HG02588 (cell line): Measurements from ENCODE around the gene SERHL2.
"Not testable (repeated sequence)": the region's sequence is repeated elsewhere in the genome, so short reads cannot be mapped to it uniquely, and the experiment has no call there.

Experiments
- ATAC-seq: cut with Tn5 transposase; IDR thresholded peaks from one replicate; pipeline ENCODE4 v1.9.1; 2021; ENCODE audit warnings: mild to moderate bottlenecking, moderate library complexity; ENCODE audit not compliant: unreplicated experiment

SERHL2 gene

DNA sequence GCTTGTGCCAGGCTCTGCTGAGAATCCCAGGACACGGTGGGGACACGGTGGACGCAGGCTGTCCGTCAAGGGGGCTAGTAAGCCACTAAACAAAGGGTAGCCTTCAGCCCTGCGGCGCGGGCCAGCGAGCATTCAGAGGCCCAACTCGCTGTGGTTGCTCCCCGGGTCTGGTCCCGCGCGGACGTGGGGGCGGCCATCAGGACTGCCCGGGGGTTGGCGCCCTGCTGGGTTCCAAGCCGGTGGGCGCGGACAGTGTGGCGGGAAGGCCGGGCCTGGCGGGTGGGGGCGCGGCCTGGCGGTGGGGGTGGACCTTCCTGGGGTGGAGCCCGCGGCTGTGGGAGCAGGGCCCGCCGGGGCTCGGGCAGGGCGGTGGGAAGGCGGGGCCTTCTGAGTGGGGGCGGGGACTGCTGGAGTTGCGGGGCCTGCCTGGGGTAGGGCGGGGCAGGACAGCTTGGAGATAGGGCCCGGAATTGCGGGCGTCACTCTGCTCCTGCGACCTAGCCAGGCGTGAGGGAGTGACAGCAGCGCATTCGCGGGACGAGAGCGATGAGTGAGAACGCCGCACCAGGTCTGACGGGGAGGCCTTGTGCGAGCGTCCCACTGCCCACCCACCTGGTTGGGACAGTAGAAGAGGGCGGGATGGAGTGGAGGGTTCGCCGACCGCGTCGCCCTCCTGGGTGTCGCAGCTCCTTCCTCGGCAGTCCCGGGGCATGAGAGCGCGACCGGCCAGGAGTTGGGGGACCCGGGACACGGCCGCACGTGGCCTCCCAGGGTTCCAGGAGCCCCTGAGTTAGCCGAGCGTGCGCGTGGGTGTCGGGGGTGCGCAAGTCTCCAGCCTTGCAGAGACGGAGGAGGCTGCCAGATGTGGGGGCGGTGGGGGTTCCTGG, at the start of gene SERHL2:
SERHL2 (plus strand) TSS at position 482 of the 887 bp plus-strand sequence; CDS start at position 547, 65 bp downstream.
- peak; percentile 59 for ATAC-seq

DNA sequence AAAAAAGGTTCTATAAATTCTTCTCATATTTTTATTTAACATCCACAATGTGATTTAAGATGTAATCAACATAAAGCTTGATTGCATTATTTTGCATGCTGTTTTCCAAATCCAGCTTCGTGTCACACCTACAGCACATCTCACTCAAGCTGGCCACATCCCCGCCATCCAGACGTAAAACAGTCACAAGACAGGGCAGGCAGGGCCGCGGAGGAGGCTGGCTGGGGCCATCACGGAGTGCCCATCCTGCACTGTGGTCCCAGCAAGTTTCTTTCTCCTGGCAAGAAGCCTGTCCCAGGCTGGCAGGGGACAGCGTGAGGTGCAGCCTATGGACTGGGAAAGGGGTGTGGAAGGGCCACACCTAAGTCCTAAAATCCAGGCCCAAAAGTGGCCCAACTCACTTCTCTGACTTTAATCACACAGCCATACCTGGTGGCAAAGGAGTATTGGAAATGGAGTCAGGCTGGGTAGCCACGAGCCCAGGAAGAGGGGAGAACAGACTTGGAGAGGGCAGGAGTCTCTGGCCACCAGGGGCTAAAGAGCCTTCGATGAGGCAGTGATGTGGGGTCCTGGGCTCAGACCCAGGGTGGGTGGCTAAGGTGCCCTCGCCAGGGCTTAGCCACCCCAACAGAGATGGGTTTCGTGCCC, 45.3 kb upstream of the SERHL2 start:
- ATAC-seq, result not testable (repeated sequence)

GRCh38 chr22:42508975-42509364, 44.8 kb upstream of the SERHL2 start:
- not testable (repeated sequence) for ATAC-seq

- no peak for ATAC-seq
These were observed 44.2 kb upstream of the SERHL2 start for GRCh38 chr22:42509548-42509947.

DNA sequence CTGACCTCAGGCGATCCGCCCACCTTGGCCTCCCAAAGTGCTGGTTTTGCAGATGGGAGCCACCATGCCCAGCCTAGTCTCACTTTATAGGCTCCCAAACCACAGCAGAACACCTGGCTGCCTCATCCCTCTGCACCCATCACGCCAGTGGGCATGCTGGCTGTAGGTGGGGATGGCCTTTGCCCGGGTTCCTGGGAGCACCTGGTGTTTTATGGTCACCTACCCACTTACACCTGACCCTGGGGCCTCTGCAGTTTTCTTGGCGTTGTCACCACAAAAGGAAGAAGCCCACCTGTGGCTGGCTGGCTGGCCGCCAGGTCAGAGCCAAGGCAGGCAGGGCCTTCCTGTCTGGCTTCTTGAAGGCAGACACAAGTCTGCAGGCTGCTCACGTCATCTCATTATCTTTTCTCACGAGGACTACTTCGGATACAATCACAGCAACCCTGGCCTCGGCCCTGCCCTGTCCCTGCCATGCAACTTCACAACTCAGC, 42.3 kb upstream of the SERHL2 start:
- no peak for ATAC-seq

GRCh38 chr22:42512273-42512990, 41.3 kb upstream of the SERHL2 start:
- not testable (repeated sequence) for ATAC-seq

GRCh38 chr22:42514331-42514730, 39.4 kb upstream of the SERHL2 start:
- ATAC-seq, result not testable (repeated sequence)

DNA sequence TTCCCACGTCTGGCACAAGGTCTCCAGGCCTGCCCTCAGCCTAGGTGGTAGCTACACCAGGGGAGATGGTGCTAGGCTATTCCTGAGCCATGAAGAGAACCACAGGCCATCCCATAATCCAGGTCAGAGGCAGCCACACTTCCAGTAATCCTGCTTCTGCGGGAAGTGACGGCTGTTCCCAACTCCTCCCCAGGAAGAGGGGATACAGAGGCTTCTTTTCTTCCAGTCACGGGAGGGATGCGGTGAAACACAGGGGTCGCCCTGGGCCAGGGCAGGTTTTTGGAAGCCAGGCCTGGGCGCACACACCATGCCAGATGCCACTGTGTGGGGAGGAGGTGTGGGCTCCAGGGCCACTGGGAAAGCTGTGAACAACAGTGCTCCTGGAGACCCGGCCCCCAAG, 38.5 kb upstream of the SERHL2 start:
- ATAC-seq, result not testable (repeated sequence)

GRCh38 chr22:42515896-42516295, 37.9 kb upstream of the SERHL2 start:
- no peak for ATAC-seq

- ATAC-seq, result not testable (repeated sequence)
These were observed 36.7 kb upstream of the SERHL2 start for GRCh38 chr22:42517103-42517502.

DNA sequence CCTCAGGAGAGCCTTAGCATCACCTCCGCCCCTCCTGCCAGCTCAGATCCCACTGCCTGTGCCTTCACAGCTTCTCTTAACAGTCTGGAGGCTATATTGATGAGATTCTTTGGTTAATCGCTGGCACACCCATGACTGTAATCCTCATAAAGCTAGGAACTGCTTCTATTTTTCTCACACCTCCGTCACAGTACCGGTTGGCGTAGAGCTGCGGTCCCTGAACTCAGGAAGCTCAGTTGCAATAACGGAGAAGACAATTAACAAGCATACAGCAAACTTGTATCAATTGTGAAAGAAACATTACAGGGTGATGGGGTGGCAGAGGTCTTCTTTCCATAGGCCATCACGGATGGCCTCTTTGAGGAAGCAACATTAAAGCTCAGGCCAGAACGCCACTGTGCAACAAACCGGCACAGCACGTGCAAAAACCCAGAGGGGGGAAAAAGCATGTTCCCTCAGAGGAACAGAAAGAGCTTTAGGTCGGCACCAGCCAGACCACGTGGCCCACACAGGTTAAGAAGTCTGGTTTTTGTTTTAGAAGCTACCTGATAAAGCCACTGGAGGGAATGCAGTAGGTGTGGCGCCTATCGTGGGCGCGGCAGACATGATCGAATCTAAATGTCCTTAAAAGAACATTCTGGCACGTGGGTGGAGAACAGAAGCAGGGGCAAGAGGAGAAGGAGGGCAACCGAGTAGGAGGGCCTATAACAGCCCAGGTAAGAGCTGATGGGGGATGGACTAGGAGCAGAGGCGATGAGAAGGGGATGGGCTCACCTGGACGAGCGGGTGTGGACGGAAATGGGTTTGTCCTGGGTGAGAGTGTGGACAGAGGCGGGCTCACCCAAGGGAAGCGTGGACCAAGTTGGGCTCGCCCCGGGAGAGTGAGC, 34.9 kb upstream of the SERHL2 start:
- ATAC-seq, result not testable (repeated sequence)

DNA sequence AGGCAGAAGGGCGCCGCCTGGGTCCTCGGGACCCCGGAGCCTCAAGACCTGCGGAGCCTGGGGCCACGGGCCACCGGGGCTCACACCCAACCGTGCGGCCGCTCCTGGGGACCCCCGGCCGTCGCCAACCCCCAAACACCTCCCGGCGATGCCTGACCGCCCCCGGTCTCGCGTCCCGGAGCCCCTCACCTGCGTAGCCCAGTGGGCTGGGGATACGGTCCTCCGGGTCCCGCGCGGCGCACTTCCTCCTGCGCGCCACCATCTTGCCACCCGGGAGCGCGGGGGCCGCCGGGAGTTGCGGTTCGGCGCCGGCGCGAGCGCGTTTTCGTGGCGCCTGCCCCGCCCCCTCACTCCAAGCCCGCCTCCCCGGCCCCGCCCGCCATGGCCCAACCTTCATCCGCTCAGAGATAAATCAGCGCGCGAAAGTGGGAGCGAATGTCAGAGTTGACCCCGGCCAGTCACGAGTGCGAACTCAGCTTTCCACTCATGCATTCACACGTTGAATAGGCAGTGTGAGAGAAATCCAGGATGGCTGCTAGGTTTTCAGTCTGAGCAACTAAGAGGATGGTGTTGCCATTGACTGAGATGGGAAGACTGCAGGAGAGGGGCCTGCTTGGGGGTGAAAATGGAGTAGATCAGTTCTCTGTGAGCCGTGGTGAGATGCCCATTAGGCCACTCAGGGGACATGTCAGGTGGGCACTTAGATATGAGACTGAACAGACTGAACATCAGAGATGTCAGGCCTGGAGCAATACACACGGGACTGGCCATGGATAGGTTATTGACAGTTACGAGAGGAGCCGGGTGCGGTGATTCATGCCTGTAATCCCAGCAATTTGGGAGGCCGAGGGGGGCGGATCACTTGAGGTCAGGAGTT, 34.0 kb upstream of the SERHL2 start, which contains the start of gene RRP7A:
RRP7A (minus strand) TSS at position 272 of the 877 bp plus-strand sequence; CDS start at position 262, 10 bp downstream.
- peak; percentile 65 for ATAC-seq

DNA sequence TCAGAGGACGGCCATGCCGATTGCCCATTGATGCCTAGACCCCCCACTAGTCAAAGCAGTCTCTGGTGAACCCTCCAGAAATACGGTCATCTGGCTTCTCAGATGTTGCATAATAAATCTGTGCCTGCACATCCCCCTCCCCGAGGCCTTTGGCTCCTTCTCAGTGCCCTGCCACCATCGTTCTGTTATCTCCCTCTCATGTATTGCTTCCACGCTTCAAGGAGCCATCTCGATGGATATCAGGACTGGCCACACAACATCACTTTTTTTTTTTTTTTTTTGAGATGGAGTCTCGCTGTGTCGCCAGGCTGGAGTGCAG, 32.6 kb upstream of the SERHL2 start:
- ATAC-seq, result no peak

- no peak for ATAC-seq
These were observed 31.2 kb upstream of the SERHL2 start for GRCh38 chr22:42522546-42522945.

DNA sequence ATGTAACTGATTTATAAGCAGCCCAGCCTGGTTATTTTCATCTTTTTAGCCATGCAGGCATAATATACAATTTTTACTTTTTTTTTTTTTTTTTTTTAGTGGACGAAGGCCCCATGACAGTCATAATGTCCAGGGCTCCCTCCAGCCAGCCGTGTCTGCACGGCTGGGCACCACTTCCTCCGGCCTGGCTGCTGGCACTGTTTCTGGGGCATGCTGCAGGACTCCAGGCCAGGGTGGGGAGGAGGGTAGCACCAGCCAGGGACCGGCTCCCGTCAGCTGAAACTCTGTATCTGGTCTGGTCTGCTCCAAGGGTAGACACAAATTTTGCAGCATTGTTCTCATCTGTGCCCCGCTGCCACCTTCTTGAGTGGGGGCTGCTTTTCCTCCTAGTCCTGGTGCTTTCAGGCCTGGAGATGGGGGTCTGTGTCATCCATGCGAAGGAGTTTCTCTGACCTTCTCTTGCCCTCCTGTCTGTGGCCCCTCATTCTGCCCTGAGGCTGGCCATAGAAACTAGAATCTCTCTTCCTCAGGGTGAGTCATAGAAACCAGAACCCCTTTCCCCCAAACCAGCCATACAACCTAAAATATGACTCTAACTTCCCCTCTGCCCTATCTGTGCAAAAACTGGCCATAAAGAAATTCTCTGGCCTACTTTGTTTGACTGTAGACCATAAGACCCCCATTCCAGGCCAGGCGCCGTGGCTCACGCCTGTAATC, 25.0 kb upstream of the SERHL2 start:
- no peak for ATAC-seq

- ATAC-seq, result not testable (repeated sequence)
These were observed 24.3 kb upstream of the SERHL2 start for GRCh38 chr22:42529435-42529834.

DNA sequence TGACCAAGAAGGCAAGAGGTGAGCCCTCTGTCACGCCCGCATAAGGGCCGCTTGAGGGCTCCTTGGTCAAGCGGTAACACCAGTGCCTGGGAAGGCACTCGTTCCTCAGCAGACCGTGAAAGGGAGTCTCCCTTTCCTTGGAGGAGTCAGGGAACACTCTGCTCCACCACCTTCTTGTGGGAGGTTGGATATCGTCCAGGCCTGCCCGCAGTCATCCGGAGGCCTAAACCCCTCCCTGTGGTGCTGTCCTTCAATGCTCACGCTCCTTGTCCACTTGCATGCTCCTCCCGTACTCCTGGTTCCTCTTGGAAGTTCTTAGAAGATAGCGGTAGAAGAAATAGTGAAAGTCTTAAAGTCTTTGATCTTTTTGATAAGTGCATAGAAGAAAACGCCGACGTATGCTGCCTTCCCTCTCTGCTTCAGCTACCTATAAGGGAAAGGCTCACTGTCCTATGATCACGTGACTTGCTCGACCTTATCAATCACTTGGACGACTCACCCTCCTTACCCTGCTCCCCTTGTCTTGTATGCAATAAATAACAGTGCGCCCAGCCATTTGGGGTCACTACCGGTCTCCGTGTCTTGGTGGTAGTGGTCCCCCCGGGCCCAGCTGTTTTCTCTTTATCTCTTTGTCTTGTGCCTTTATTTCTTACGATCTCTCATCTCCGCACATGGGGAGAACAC, 22.2 kb upstream of the SERHL2 start:
- ATAC-seq, result not testable (repeated sequence)

GRCh38 chr22:42533638-42533977, 20.1 kb upstream of the SERHL2 start:
- ATAC-seq, result no peak
